ENCODE data around the gene CIDEB. TPM values are rescaled to one million over a fixed set of nuclear protein-coding genes. Genes with fewer than 3 reads are reported as not detected.

The CIDEB gene
- total and polyA plus RNA-seq, 2 of the 13 experiments (the other 11 are each of a cell fraction or from before 2014, with no cell fraction given), result 35.8 to 110 TPM

DNA sequence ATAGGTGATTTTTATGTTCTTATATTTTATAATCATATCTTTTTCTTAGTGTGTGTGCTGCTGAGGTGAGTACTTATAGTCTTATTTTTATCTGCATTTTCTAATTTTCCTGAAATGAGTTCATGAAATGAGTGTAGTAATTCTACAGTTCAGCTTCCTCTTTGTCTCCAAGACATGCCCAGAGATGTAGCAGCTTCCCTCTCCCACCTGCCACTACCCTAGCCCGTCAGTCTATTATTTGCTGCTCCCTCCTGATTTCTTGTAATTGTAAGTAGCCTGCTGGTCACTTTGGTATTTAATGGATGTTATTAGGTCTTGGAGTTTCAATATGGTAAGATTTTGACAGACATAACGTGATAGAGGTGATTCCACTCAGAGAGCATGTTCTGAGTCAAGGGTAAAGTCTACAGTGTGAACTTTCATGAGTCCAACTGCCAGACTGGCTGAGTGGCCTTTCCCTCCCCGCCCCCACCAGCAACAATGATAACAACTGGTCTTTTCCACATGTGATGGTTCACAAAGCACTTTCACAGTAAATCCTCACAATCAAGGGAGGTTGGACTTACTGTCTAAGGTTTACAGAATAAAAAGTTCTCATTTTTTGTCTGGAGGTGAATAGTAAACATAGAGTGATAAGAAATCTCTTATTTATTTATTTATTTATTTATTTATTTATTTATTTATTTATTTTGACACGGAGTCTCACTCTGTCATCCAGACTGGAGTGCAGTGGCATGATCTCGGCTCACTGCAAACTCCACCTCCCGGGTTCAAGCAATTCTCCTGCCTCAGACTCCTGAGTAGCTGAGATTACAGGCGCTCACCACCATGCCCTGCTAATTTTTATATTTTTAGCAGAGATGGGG lies 36.3 kb upstream of the CIDEB start (continued):
- TF ChIP-seq, protein P1, sequence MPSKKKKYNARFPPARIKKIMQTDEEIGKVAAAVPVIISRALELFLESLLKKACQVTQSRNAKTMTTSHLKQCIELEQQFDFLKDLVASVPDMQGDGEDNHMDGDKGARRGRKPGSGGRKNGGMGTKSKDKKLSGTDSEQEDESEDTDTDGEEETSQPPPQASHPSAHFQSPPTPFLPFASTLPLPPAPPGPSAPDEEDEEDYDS (CRISPR knock-in tag; IDR thresholded peaks at IDR 0.05), result no peak
- TF ChIP-seq MAF1 (CRISPR knock-in tag; IDR thresholded peaks at IDR 0.05; ENCODE audit: borderline replicate concordance) (no peak), TFAP4 (IDR thresholded peaks at IDR 0.05; ENCODE audit: borderline replicate concordance, low read depth) (peak; percentile 38; the same call in 1 of the 2 replicates), MYC (CRISPR knock-in tag; IDR thresholded peaks at IDR 0.05; ENCODE audit: borderline replicate concordance) (no peak), NBN (conservative IDR thresholded peaks at IDR 0.05) (no peak), ELF3 (CRISPR knock-in tag; IDR thresholded peaks at IDR 0.05) (peak; percentile 32; the same call in 1 of the 2 replicates), SSRP1 (CRISPR knock-in tag; IDR thresholded peaks at IDR 0.05) (no peak), ATM (IDR thresholded peaks at IDR 0.05; ENCODE audit: borderline replicate concordance) (no peak), ZNF782 (CRISPR knock-in tag; IDR thresholded peaks at IDR 0.05; ENCODE audit: borderline replicate concordance) (no peak), CC2D1A (CRISPR knock-in tag; IDR thresholded peaks at IDR 0.05) (no peak), ZNF670 (CRISPR knock-in tag; IDR thresholded peaks at IDR 0.05; ENCODE audit: borderline replicate concordance) (0 out of 2 replicates have a peak, but pooled peaks have one; percentile 50), SMYD3 (CRISPR knock-in tag; IDR thresholded peaks at IDR 0.05) (no peak), KDM3A (CRISPR knock-in tag; IDR thresholded peaks at IDR 0.05; ENCODE audit: low read depth) (no peak), ELF1 (CRISPR knock-in tag; IDR thresholded peaks at IDR 0.05) (no peak), ZNF792 (CRISPR knock-in tag; IDR thresholded peaks at IDR 0.05) (no peak), ZNF766 (CRISPR knock-in tag; IDR thresholded peaks at IDR 0.05; ENCODE audit: borderline replicate concordance) (no peak), NCOA5 (CRISPR knock-in tag; IDR thresholded peaks at IDR 0.05) (no peak), TAF15 (IDR thresholded peaks at IDR 0.05; ENCODE audit: low read depth, low read length, poor library complexity, severe bottlenecking) (no peak), IRX3 (CRISPR knock-in tag; IDR thresholded peaks at IDR 0.05; ENCODE audit: borderline replicate concordance, low read depth) (no peak), NRL (CRISPR knock-in tag; IDR thresholded peaks at IDR 0.05; ENCODE audit: borderline replicate concordance) (no peak), ZBTB42 (CRISPR knock-in tag; IDR thresholded peaks at IDR 0.05) (no peak), ZNF263 (CRISPR knock-in tag; IDR thresholded peaks at IDR 0.05) (no peak), ZSCAN20 (CRISPR knock-in tag; IDR thresholded peaks at IDR 0.05; ENCODE audit: borderline replicate concordance) (no peak)
- TF ChIP-seq, protein P2, sequence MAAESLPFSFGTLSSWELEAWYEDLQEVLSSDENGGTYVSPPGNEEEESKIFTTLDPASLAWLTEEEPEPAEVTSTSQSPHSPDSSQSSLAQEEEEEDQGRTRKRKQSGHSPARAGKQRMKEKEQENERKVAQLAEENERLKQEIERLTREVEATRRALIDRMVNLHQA (CRISPR knock-in tag; IDR thresholded peaks at IDR 0.05), result no peak
- TF ChIP-seq, protein P3, sequence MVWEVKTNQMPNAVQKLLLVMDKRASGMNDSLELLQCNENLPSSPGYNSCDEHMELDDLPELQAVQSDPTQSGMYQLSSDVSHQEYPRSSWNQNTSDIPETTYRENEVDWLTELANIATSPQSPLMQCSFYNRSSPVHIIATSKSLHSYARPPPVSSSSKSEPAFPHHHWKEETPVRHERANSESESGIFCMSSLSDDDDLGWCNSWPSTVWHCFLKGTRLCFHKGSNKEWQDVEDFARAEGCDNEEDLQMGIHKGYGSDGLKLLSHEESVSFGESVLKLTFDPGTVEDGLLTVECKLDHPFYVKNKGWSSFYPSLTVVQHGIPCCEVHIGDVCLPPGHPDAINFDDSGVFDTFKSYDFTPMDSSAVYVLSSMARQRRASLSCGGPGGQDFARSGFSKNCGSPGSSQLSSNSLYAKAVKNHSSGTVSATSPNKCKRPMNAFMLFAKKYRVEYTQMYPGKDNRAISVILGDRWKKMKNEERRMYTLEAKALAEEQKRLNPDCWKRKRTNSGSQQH (CRISPR knock-in tag; IDR thresholded peaks at IDR 0.05; ENCODE audit: low read depth), result no peak
- TF ChIP-seq, protein P4, sequence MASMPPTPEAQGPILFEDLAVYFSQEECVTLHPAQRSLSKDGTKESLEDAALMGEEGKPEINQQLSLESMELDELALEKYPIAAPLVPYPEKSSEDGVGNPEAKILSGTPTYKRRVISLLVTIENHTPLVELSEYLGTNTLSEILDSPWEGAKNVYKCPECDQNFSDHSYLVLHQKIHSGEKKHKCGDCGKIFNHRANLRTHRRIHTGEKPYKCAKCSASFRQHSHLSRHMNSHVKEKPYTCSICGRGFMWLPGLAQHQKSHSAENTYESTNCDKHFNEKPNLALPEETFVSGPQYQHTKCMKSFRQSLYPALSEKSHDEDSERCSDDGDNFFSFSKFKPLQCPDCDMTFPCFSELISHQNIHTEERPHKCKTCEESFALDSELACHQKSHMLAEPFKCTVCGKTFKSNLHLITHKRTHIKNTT (CRISPR knock-in tag; IDR thresholded peaks at IDR 0.05), result no peak

Measured in HepG2 (cell line).